ENCODE data around the gene LRRC1.
A peak's percentile ranks its signal among the peaks of the same experiment; 100 is the strongest.

Gene LRRC1

GRCh38 chr6:53925891-53926290, 131.1 kb downstream of the LRRC1 start:
- no peak for DNase-seq (ENCODE audit: low spot score)

GRCh38 chr6:53926505-53926904, 131.7 kb downstream of the LRRC1 start:
- DNase-seq (ENCODE audit: low spot score): no peak

GRCh38 chr6:53928641-53929040, 133.8 kb downstream of the LRRC1 start:
- no peak for DNase-seq (ENCODE audit: low spot score)

- no peak for DNase-seq (ENCODE audit: low spot score)
Measured at GRCh38 chr6:53929041-53929820, 134.4 kb downstream of the LRRC1 start.

GRCh38 chr6:53929821-53930120, 135.0 kb downstream of the LRRC1 start:
- no peak for DNase-seq (ENCODE audit: low spot score)

- DNase-seq (ENCODE audit: low spot score): no peak
Measured at GRCh38 chr6:53930330-53930729, 135.5 kb downstream of the LRRC1 start.

- DNase-seq (ENCODE audit: low spot score): no peak
Measured at GRCh38 chr6:53931086-53931485, 136.3 kb downstream of the LRRC1 start.

GRCh38 chr6:53932516-53932915, 137.7 kb downstream of the LRRC1 start:
- DNase-seq (ENCODE audit: low spot score): no peak

GRCh38 chr6:53934023-53934422, 139.2 kb downstream of the LRRC1 start:
- DNase-seq (ENCODE audit: low spot score): no peak

GRCh38 chr6:53937461-53937860, 142.7 kb downstream of the LRRC1 start:
- no peak for DNase-seq (ENCODE audit: low spot score)

- no peak for DNase-seq (ENCODE audit: low spot score)
Measured at GRCh38 chr6:53938810-53939209, 144.0 kb downstream of the LRRC1 start.

- DNase-seq (ENCODE audit: low spot score): no peak
Measured at GRCh38 chr6:53939830-53940229, 145.0 kb downstream of the LRRC1 start.

GRCh38 chr6:53943395-53943794, 148.6 kb downstream of the LRRC1 start:
- peak; percentile 72 for DNase-seq (ENCODE audit: low spot score)

GRCh38 chr6:53944091-53944490, 149.3 kb downstream of the LRRC1 start:
- no peak for DNase-seq (ENCODE audit: low spot score)

- no peak for DNase-seq (ENCODE audit: low spot score)
Measured at GRCh38 chr6:53944543-53944942, 149.7 kb downstream of the LRRC1 start.

- no peak for DNase-seq (ENCODE audit: low spot score)
Measured at GRCh38 chr6:53945765-53946407, 151.1 kb downstream of the LRRC1 start.

- DNase-seq (ENCODE audit: low spot score): no peak
Measured at GRCh38 chr6:53947780-53948179, 153.0 kb downstream of the LRRC1 start.

- DNase-seq (ENCODE audit: low spot score): no peak
Measured at GRCh38 chr6:53951383-53951782, 156.6 kb downstream of the LRRC1 start.

GRCh38 chr6:53956068-53956711, 161.4 kb downstream of the LRRC1 start:
- peak; percentile 90 for DNase-seq (ENCODE audit: low spot score)

GRCh38 chr6:53956804-53957203, 162.0 kb downstream of the LRRC1 start:
- DNase-seq (ENCODE audit: low spot score): no peak

- DNase-seq (ENCODE audit: low spot score): no peak
Measured at GRCh38 chr6:53959717-53960116, 164.9 kb downstream of the LRRC1 start.

- DNase-seq (ENCODE audit: low spot score): no peak
Measured at GRCh38 chr6:53960311-53960710, 165.5 kb downstream of the LRRC1 start.

GRCh38 chr6:53961679-53962370, 167.0 kb downstream of the LRRC1 start:
- DNase-seq (ENCODE audit: low spot score): no peak
